H9 (cell line): ENCODE measurements around the gene KAT6B. TPM values are rescaled to one million over a fixed set of nuclear protein-coding genes. Genes with fewer than 3 reads are reported as not detected.
"Not testable (repeated sequence)": the region's sequence is repeated elsewhere in the genome, so short reads cannot be mapped to it uniquely, and the experiment has no call there.

Source experiments
- DNase-seq: peaks from one replicate; pipeline ENCODE4 v3.0.0-alpha.2; 2017
- H2AFZ ChIP-seq: one replicate; pipeline ENCODE4 v1.6.1; 2013; ENCODE audit warnings: mild to moderate bottlenecking, low read length, control low read depth, moderate library complexity
- H2AK5ac ChIP-seq: 2 replicates; pipeline ENCODE4 v1.6.1; 2013; ENCODE audit warnings: low read length, control low read depth, mixed read lengths; ENCODE audit not compliant: insufficient read length
- H2BK120ac ChIP-seq: one replicate; pipeline ENCODE4 v1.6.1; 2013; ENCODE audit warnings: low read depth, mild to moderate bottlenecking, low read length, control low read depth, inconsistent platforms; ENCODE audit not compliant: poor library complexity, severe bottlenecking
- H2BK12ac ChIP-seq: 2 replicates; pipeline ENCODE4 v1.6.1; 2013; ENCODE audit warnings: low read length, control low read depth, mixed read lengths, low read depth; ENCODE audit not compliant: insufficient read length
- H2BK15ac ChIP-seq: 2 replicates; pipeline ENCODE4 v1.6.1; 2013; ENCODE audit warnings: low read depth, low read length, control low read depth
- H2BK20ac ChIP-seq: one replicate; pipeline ENCODE4 v1.6.1; 2013; ENCODE audit warnings: low read depth, mild to moderate bottlenecking, low read length, control low read depth, inconsistent platforms; ENCODE audit not compliant: poor library complexity, severe bottlenecking
- H2BK5ac ChIP-seq: 2 replicates; pipeline ENCODE4 v1.6.1; 2013; ENCODE audit warnings: low read length, control low read depth, mixed read lengths; ENCODE audit not compliant: insufficient read length
- H3K14ac ChIP-seq: 2 replicates; pipeline ENCODE4 v1.6.1; 2013; ENCODE audit warnings: low read length, control low read depth; ENCODE audit not compliant: insufficient read depth
- H3K18ac ChIP-seq: 2 replicates; pipeline ENCODE4 v1.6.1; 2013; ENCODE audit warnings: low read depth, mild to moderate bottlenecking, mixed read lengths, low read length, control low read depth; ENCODE audit not compliant: insufficient read length
- H3K23ac ChIP-seq: 2 replicates; pipeline ENCODE4 v1.6.1; 2013; ENCODE audit warnings: low read length, control low read depth, mixed read lengths, low read depth; ENCODE audit not compliant: insufficient read length
- H3K23me2 ChIP-seq: 2 replicates; pipeline ENCODE4 v1.6.1; 2013; ENCODE audit warnings: low read depth, mild to moderate bottlenecking, mixed read lengths, low read length, control low read depth; ENCODE audit not compliant: insufficient read length, poor library complexity, severe bottlenecking
- H3K27ac ChIP-seq: 2 replicates; pipeline ENCODE4 v1.5.1; 2013; ENCODE audit warnings: low read length, control low read depth, mixed read lengths, low read depth; ENCODE audit not compliant: insufficient read length
- H3K27me3 ChIP-seq: 2 replicates; pipeline ENCODE4 v1.6.1; 2013; ENCODE audit warnings: low read length, control low read depth, inconsistent platforms; ENCODE audit not compliant: insufficient read depth
- H3K4ac ChIP-seq: 2 replicates; pipeline ENCODE4 v1.6.1; 2013; ENCODE audit warnings: low read depth, mild to moderate bottlenecking, control low read depth, inconsistent platforms, low read length, moderate library complexity
- H3K4me1 ChIP-seq: 2 replicates; pipeline ENCODE4 v1.6.1; 2013; ENCODE audit warnings: low read length, control low read depth, inconsistent platforms; ENCODE audit not compliant: insufficient read depth
- H3K4me2 ChIP-seq: 2 replicates; pipeline ENCODE4 v1.6.1; 2013; ENCODE audit warnings: low read length, control low read depth, mixed read lengths; ENCODE audit not compliant: insufficient read length, insufficient read depth
- H3K56ac ChIP-seq: 2 replicates; pipeline ENCODE4 v1.6.1; 2013; ENCODE audit warnings: low read depth, mild to moderate bottlenecking, mixed read lengths, low read length, control low read depth; ENCODE audit not compliant: insufficient read length
- H3K79me1 ChIP-seq: 2 replicates; pipeline ENCODE4 v1.6.1; 2013; ENCODE audit warnings: low read depth, mild to moderate bottlenecking, moderate library complexity, low read length, control low read depth, inconsistent platforms; ENCODE audit not compliant: insufficient read depth, poor library complexity, severe bottlenecking
- H3K79me2 ChIP-seq: 2 replicates; pipeline ENCODE4 v1.6.1; 2013; ENCODE audit warnings: low read length, control low read depth, inconsistent platforms; ENCODE audit not compliant: insufficient read depth
- H3K9ac ChIP-seq: 2 replicates; pipeline ENCODE4 v1.6.1; 2013; ENCODE audit warnings: low read length, control low read depth, mixed read lengths; ENCODE audit not compliant: insufficient read length; ENCODE audit errors: extremely low read depth
- H3K9me3 ChIP-seq: one replicate; pipeline ENCODE4 v1.6.1; 2013; ENCODE audit warnings: low read depth, low read length, inconsistent platforms; ENCODE audit not compliant: control insufficient read depth
- H3T11ph ChIP-seq: one replicate; pipeline ENCODE4 v1.6.1; 2013; ENCODE audit warnings: mild to moderate bottlenecking, low read length, control low read depth, inconsistent platforms
- H4K20me1 ChIP-seq: one replicate; pipeline ENCODE4 v1.6.1; 2013; ENCODE audit not compliant: control insufficient read depth, insufficient read length, insufficient read depth
- H4K5ac ChIP-seq: 2 replicates; pipeline ENCODE4 v1.6.1; 2013; ENCODE audit warnings: low read depth, mild to moderate bottlenecking, mixed read lengths, low read length, control low read depth; ENCODE audit not compliant: insufficient read length
- H4K8ac ChIP-seq: replicated peaks from 2 replicates; pipeline ENCODE4 v1.6.1; 2013; ENCODE audit warnings: low read length, control low read depth, mixed read lengths, low read depth; ENCODE audit not compliant: insufficient read length
- H4K91ac ChIP-seq: 2 replicates; pipeline ENCODE4 v1.6.1; 2013; ENCODE audit warnings: low read depth, mild to moderate bottlenecking, moderate library complexity, mixed read lengths, low read length, control low read depth; ENCODE audit not compliant: insufficient read length
- H3K27ac Mint-ChIP-seq, 3 experiments: 2 replicates in 2 of 3; 3 replicates in 1 of 3; pipeline ENCODE4 v1.8.0; 2020 to 2021; ENCODE audit warnings: mixed read lengths in 3 of 3, mild to moderate bottlenecking in 1 of 3, moderate library complexity in 1 of 3
- H3K27me3 Mint-ChIP-seq: 2 replicates; pipeline ENCODE4 v1.8.0; 2021; ENCODE audit warnings: low read depth, mild to moderate bottlenecking, moderate library complexity, mixed read lengths
- H3K36me3 Mint-ChIP-seq, 3 experiments: 2 replicates in 2 of 3; 3 replicates in 1 of 3; pipeline ENCODE4 v1.8.0; 2020 to 2021; ENCODE audit warnings: low read depth in 3 of 3, mixed read lengths in 3 of 3; ENCODE audit not compliant: insufficient read depth in 1 of 3
- H3K4me1 Mint-ChIP-seq, 2 experiments: 2 replicates each; pipeline ENCODE4 v1.8.0; 2020; ENCODE audit warnings: mixed read lengths in 2 of 2
- H3K4me3 Mint-ChIP-seq, 2 experiments: 2 replicates in 1 of 2; 3 replicates in 1 of 2; pipeline ENCODE4 v1.8.0; 2020 to 2021; ENCODE audit warnings: mild to moderate bottlenecking in 2 of 2, mixed read lengths in 2 of 2, moderate library complexity in 1 of 2
- H3K9me3 Mint-ChIP-seq, 2 experiments: 2 replicates in 1 of 2; 3 replicates in 1 of 2; pipeline ENCODE4 v1.8.0; 2020; ENCODE audit warnings: mild to moderate bottlenecking in 2 of 2, mixed read lengths in 2 of 2, moderate library complexity in 1 of 2
- CTCF ChIP-seq: fragments of 200-600 bp; sonication (generic); conservative IDR thresholded peaks from 3 replicates; pipeline ENCODE4 v1.8.0; 2021; ENCODE audit warnings: antibody characterized with exemption, mild to moderate bottlenecking
- WGBS: extraction: QIAGEN DNeasy Blood & Tissue Kit; methylation state at CpG from one replicate; pipeline ENCODE4 v1.1.7; 2013; ENCODE audit warnings: missing lambda C conversion rate, low lambda C conversion rate, mixed read lengths; ENCODE audit not compliant: insufficient read length; ENCODE audit errors: extremely low coverage; 5-methylcytosine and 5-hydroxymethylcytosine counted together
- total RNA-seq: library from RNA; stranded (reverse); gene quantifications from 2 replicates; pipeline ENCODE4 v1.2.1, GENCODE V29; 2021

KAT6B gene
- total RNA-seq, 1 experiment from 2014 or later = 34.2 TPM

GRCh38 chr10:74892839-74893238, 66.4 kb downstream of the KAT6B start:
- no peaks in the 10 kb centered on the region for H3K23me2 ChIP-seq
- H3K18ac ChIP-seq = no peak overlapping the region
- H4K8ac ChIP-seq = no peak overlapping the region
- no peak overlapping the region for H3K4me2 ChIP-seq
- peak overlapping the region; percentile 24 for H4K5ac ChIP-seq
- H3K27me3 ChIP-seq = no peaks in the 10 kb centered on the region
- H3K9me3 Mint-ChIP-seq = no peaks in the 10 kb centered on the region
- H3K27ac Mint-ChIP-seq = peak overlapping the region; percentile 47 to 83 (median 61); a peak in 3 of 7 replicates
- no peak overlapping the region for H3K27ac ChIP-seq
- H3K9me3 ChIP-seq = no peaks in the 10 kb centered on the region
- no peak overlapping the region for H2AFZ ChIP-seq
- H3K27me3 Mint-ChIP-seq = no peaks in the 10 kb centered on the region; the same call in 1 of the 2 replicates
- no peak overlapping the region for H3T11ph ChIP-seq
- no peak overlapping the region for H4K91ac ChIP-seq
- H2AK5ac ChIP-seq = no peak overlapping the region
- H2BK120ac ChIP-seq = no peak overlapping the region
- no peak overlapping the region for H3K23ac ChIP-seq
- no peak overlapping the region for H3K4me3 Mint-ChIP-seq
- no peak overlapping the region for H2BK15ac ChIP-seq
- H3K79me1 ChIP-seq = no peaks in the 10 kb centered on the region
- peaks cover 4% of the 10 kb centered on the region; the same call in 1 of the 2 replicates for H3K79me2 ChIP-seq
- H3K4ac ChIP-seq = no peak overlapping the region
- H3K4me1 Mint-ChIP-seq = peaks cover 6 to 7% of the 10 kb centered on the region in 2 experiments; a peak in 3 of 4 replicates
- peaks cover 0 to 1% (median 0%) of the 10 kb centered on the region in 3 experiments; a peak in 1 of 7 replicates for H3K36me3 Mint-ChIP-seq
- no peak overlapping the region for H3K56ac ChIP-seq
- H2BK20ac ChIP-seq = no peak overlapping the region
- no peak overlapping the region for H2BK12ac ChIP-seq
- H3K14ac ChIP-seq = peak overlapping the region; percentile 31; the same call in 1 of the 2 replicates
- no peak for TF ChIP-seq CTCF
- H2BK5ac ChIP-seq = no peak overlapping the region
- WGBS = no CpG with 5 or more reads among the region's 4 CpGs
- H3K9ac ChIP-seq = no peak overlapping the region
- no peaks in the 10 kb centered on the region for H4K20me1 ChIP-seq
- no peak for DNase-seq
- no peaks in the 10 kb centered on the region for H3K4me1 ChIP-seq

- not testable (repeated sequence) for H3K23me2 ChIP-seq, H3K56ac ChIP-seq, H2BK15ac ChIP-seq, H3K4me3 Mint-ChIP-seq, H2BK120ac ChIP-seq, H3K4me1 ChIP-seq, H2BK20ac ChIP-seq, H3K79me2 ChIP-seq, H4K5ac ChIP-seq, H3K9me3 Mint-ChIP-seq, DNase-seq, H3K79me1 ChIP-seq, H3T11ph ChIP-seq, H3K4ac ChIP-seq, H3K27ac Mint-ChIP-seq, H3K4me2 ChIP-seq, H3K27me3 ChIP-seq, H4K20me1 ChIP-seq, H3K18ac ChIP-seq, H3K23ac ChIP-seq, H4K91ac ChIP-seq, H2BK5ac ChIP-seq, H2AFZ ChIP-seq, H4K8ac ChIP-seq, H3K14ac ChIP-seq, H3K27me3 Mint-ChIP-seq, H3K27ac ChIP-seq, H3K36me3 Mint-ChIP-seq, H3K4me1 Mint-ChIP-seq, H2AK5ac ChIP-seq, H2BK12ac ChIP-seq, H3K9ac ChIP-seq, H3K9me3 ChIP-seq
- WGBS = no CpG with 5 or more reads among the region's 6 CpGs
Measured at GRCh38 chr10:74893329-74893728, 66.9 kb downstream of the KAT6B start.
